KMS-11 (cell line): ENCODE measurements around the gene CACNB4.

Experiments
- H2AFZ ChIP-seq: fragments of 200-600 bp; sonication (generic); 2 replicates; pipeline ENCODE4 v1.6.1; 2016; ENCODE audit warnings: antibody characterized with exemption, mixed run types, low read depth
- H3K27ac ChIP-seq: fragments of 200-600 bp; sonication (generic); 2 replicates; pipeline ENCODE4 v1.6.1; 2016; ENCODE audit warnings: mild to moderate bottlenecking, mixed run types
- H3K27me3 ChIP-seq: fragments of 200-600 bp; sonication (generic); 2 replicates; pipeline ENCODE4 v1.6.1; 2017; ENCODE audit warnings: mild to moderate bottlenecking, low read depth, mixed run types, moderate library complexity; ENCODE audit not compliant: insufficient read depth
- H3K36me3 ChIP-seq: fragments of 200-600 bp; sonication (generic); 2 replicates; pipeline ENCODE4 v1.6.1; 2017; ENCODE audit warnings: mild to moderate bottlenecking, mixed run types; ENCODE audit not compliant: insufficient read depth
- H3K4me1 ChIP-seq: fragments of 200-600 bp; sonication (generic); 2 replicates; pipeline ENCODE4 v1.6.1; 2016; ENCODE audit warnings: mild to moderate bottlenecking, low read depth, mixed run types; ENCODE audit not compliant: poor library complexity, severe bottlenecking
- H3K4me2 ChIP-seq: fragments of 200-600 bp; sonication (generic); 2 replicates; pipeline ENCODE4 v1.7.0; 2016; ENCODE audit warnings: mild to moderate bottlenecking, mixed run types
- H3K4me3 ChIP-seq: fragments of 200-600 bp; sonication (generic); IDR thresholded peaks from 2 replicates; pipeline ENCODE4 v1.6.1; 2017; ENCODE audit warnings: low read depth, low read length, mixed read lengths; ENCODE audit not compliant: insufficient read depth
- H3K79me2 ChIP-seq: fragments of 200-600 bp; sonication (generic); 2 replicates; pipeline ENCODE4 v1.6.1; 2016; ENCODE audit warnings: low read depth, mixed run types; ENCODE audit not compliant: insufficient read depth
- H3K9ac ChIP-seq: fragments of 200-600 bp; sonication (generic); 2 replicates; pipeline ENCODE4 v1.6.1; 2016; ENCODE audit warnings: mild to moderate bottlenecking, mixed run types
- H4K20me1 ChIP-seq: fragments of 200-600 bp; sonication (generic); 2 replicates; pipeline ENCODE4 v1.6.1; 2016; ENCODE audit warnings: mild to moderate bottlenecking, mixed run types; ENCODE audit not compliant: insufficient read depth
- CTCF ChIP-seq: fragments of 200-600 bp; sonication (generic); conservative IDR thresholded peaks from 2 replicates; pipeline ENCODE4 v1.6.1; 2017; ENCODE audit warnings: low read depth, mild to moderate bottlenecking, antibody characterized with exemption, low read length, moderate library complexity, mixed read lengths

Gene CACNB4

GRCh38 chr2:152126664-152127063, 27.8 kb upstream of the CACNB4 start:
- no peaks in the 10 kb centered on the region for H3K36me3 ChIP-seq
- H3K79me2 ChIP-seq = no peaks in the 10 kb centered on the region
- H3K27me3 ChIP-seq = no peaks in the 10 kb centered on the region
- H3K4me2 ChIP-seq = no peak overlapping the region
- no peak overlapping the region for H3K4me3 ChIP-seq
- H4K20me1 ChIP-seq = no peaks in the 10 kb centered on the region
- no peak overlapping the region for H3K27ac ChIP-seq
- no peak overlapping the region for H3K9ac ChIP-seq
- H2AFZ ChIP-seq = no peak overlapping the region
- TF ChIP-seq CTCF = no peak
- peaks cover 8% of the 10 kb centered on the region for H3K4me1 ChIP-seq

- no peak for TF ChIP-seq CTCF
- H3K9ac ChIP-seq = no peak overlapping the region
Observed at GRCh38 chr2:152122161-152122560, 23.3 kb upstream of the CACNB4 start.

GRCh38 chr2:152120430-152120829, 21.6 kb upstream of the CACNB4 start:
- H4K20me1 ChIP-seq = no peaks in the 10 kb centered on the region
- TF ChIP-seq CTCF = no peak

More at GRCh38 chr2:152122161-152122560, 23.3 kb upstream of the CACNB4 start:
- Histone ChIP-seq H3K4me1 (peaks cover 4% of the 10 kb centered on the region), H3K27me3 (no peaks in the 10 kb centered on the region), H3K27ac (no peak overlapping the region), H3K4me2 (no peak overlapping the region), H2AFZ (no peak overlapping the region), H3K36me3 (no peaks in the 10 kb centered on the region), H3K79me2 (no peaks in the 10 kb centered on the region), H4K20me1 (no peaks in the 10 kb centered on the region), H3K4me3 (no peak overlapping the region)

GRCh38 chr2:152115952-152116351, 17.1 kb upstream of the CACNB4 start:
- Histone ChIP-seq H2AFZ (no peak overlapping the region), H3K4me1 (no peaks in the 10 kb centered on the region), H3K4me2 (no peak overlapping the region), H3K27me3 (no peaks in the 10 kb centered on the region), H3K36me3 (no peaks in the 10 kb centered on the region), H3K4me3 (no peak overlapping the region), H3K79me2 (no peaks in the 10 kb centered on the region), H3K9ac (no peak overlapping the region), H4K20me1 (no peaks in the 10 kb centered on the region), H3K27ac (no peak overlapping the region)
- no peak for TF ChIP-seq CTCF

More at GRCh38 chr2:152120430-152120829, 21.6 kb upstream of the CACNB4 start:
- H3K36me3 ChIP-seq = no peaks in the 10 kb centered on the region
- H3K27ac ChIP-seq = no peak overlapping the region
- H3K27me3 ChIP-seq = no peaks in the 10 kb centered on the region
- H2AFZ ChIP-seq = no peak overlapping the region
- no peak overlapping the region for H3K4me2 ChIP-seq
- no peaks in the 10 kb centered on the region for H3K4me1 ChIP-seq
- no peak overlapping the region for H3K4me3 ChIP-seq
- no peak overlapping the region for H3K9ac ChIP-seq
- no peaks in the 10 kb centered on the region for H3K79me2 ChIP-seq
